Tibial artery (tissue), 4 donors: ENCODE measurements around the gene HTR4.

ENCODE experiments used
- DNase-seq, 2 donors: peaks; one replicate each; pipeline ENCODE4 v3.0.0-alpha.2; 2019
- H3K27ac ChIP-seq, 2 donors: fragments of 200-600 bp; sonication (generic) in 1 of 2; 1 replicate in 1 of 2; 2 replicates in 1 of 2; pipeline ENCODE4 v1.5.1; 2018 to 2019; ENCODE audit warnings: mild to moderate bottlenecking in 1 of 2
- H3K27me3 ChIP-seq, 2 donors: fragments of 200-600 bp; sonication (generic) in 1 of 2; one replicate each; pipeline versions ENCODE4 v1.5.1 to v1.6.0; 2016 to 2019
- H3K36me3 ChIP-seq, 3 donors: fragments of 200-600 bp; sonication (generic) in 2 of 3; one replicate each; pipeline ENCODE4 v1.5.1; 2016 to 2019; ENCODE audit warnings: mild to moderate bottlenecking in 2 of 3
- H3K4me1 ChIP-seq, 4 donors: fragments of 200-600 bp; sonication (generic) in 2 of 4; 1 replicate in 3 of 4; 2 replicates in 1 of 4; pipeline ENCODE4 v1.5.1; 2016 to 2019
- H3K4me3 ChIP-seq, 2 donors: fragments of 200-600 bp; sonication (generic) in 1 of 2; 1 replicate in 1 of 2; 2 replicates in 1 of 2; pipeline ENCODE4 v1.5.1; 2018 to 2019; ENCODE audit warnings: mild to moderate bottlenecking in 2 of 2
- H3K9me3 ChIP-seq, 3 donors: fragments of 200-600 bp; sonication (generic) in 1 of 3; one replicate each; pipeline ENCODE4 v1.5.1; 2016 to 2019
- intact Hi-C: fragments of 100-400 bp; cut with DNase I; formaldehyde crosslinking; loops from one replicate; pipeline ENCODE4 v1.15.0; 2023; ENCODE audit warnings: low total_unique reads
- TF ChIP-seq, protein P1 (sequence below), 2 experiments: fragments of 200-600 bp in 1 of 2; fragments of 450-650 bp in 1 of 2; IDR thresholded peaks; one replicate each; pipeline ENCODE4 v1.5.1; 2017 to 2019; ENCODE audit warnings: antibody characterized with exemption in 2 of 2, mild to moderate bottlenecking in 1 of 2, moderate library complexity in 1 of 2

The HTR4 gene

GRCh38 chr5:148632255-148633066 lies 21.9 kb downstream of the HTR4 start:
- H3K27ac ChIP-seq = no peak overlapping the region
- intact Hi-C loops = no loop called here
- H3K4me1 ChIP-seq = no peaks in the 10 kb centered on the region
- H3K9me3 ChIP-seq = no peaks in the 10 kb centered on the region
- DNase-seq = no peak
- no peak overlapping the region for H3K4me3 ChIP-seq
- H3K27me3 ChIP-seq = no peaks in the 10 kb centered on the region
- no peaks in the 10 kb centered on the region for H3K36me3 ChIP-seq
- TF ChIP-seq, protein P1, sequence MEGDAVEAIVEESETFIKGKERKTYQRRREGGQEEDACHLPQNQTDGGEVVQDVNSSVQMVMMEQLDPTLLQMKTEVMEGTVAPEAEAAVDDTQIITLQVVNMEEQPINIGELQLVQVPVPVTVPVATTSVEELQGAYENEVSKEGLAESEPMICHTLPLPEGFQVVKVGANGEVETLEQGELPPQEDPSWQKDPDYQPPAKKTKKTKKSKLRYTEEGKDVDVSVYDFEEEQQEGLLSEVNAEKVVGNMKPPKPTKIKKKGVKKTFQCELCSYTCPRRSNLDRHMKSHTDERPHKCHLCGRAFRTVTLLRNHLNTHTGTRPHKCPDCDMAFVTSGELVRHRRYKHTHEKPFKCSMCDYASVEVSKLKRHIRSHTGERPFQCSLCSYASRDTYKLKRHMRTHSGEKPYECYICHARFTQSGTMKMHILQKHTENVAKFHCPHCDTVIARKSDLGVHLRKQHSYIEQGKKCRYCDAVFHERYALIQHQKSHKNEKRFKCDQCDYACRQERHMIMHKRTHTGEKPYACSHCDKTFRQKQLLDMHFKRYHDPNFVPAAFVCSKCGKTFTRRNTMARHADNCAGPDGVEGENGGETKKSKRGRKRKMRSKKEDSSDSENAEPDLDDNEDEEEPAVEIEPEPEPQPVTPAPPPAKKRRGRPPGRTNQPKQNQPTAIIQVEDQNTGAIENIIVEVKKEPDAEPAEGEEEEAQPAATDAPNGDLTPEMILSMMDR (IDR thresholded peaks at IDR 0.05) = no peak

DNA sequence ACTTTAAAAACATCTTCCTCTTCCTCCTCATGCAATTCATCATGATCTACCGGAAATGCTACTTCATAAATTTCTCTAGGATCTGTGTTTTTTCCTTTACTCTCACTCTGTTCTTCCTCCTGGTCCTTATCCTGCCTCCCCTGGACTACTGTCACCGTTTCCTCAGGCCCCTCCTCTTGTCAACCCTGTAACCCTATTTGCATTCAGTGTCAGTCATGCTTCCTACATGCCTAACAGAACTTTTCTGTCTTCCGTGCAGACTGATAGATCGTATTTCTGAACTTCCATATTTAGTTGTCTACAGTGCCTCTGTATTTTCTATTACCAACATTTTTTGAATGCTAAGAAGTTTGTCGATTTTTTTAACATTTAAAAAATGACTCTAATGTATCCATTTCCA lies 27.3 kb downstream of the HTR4 start:
- H3K4me1 ChIP-seq = no peaks in the 10 kb centered on the region
- H3K9me3 ChIP-seq = no peaks in the 10 kb centered on the region
- no peak overlapping the region for H3K4me3 ChIP-seq
- no peak for DNase-seq
- no peak overlapping the region for H3K27ac ChIP-seq
- intact Hi-C loops = no loop called here
- no peaks in the 10 kb centered on the region for H3K36me3 ChIP-seq
- TF ChIP-seq, protein P1 (IDR thresholded peaks at IDR 0.05) = no peak
- no peaks in the 10 kb centered on the region for H3K27me3 ChIP-seq

DNA sequence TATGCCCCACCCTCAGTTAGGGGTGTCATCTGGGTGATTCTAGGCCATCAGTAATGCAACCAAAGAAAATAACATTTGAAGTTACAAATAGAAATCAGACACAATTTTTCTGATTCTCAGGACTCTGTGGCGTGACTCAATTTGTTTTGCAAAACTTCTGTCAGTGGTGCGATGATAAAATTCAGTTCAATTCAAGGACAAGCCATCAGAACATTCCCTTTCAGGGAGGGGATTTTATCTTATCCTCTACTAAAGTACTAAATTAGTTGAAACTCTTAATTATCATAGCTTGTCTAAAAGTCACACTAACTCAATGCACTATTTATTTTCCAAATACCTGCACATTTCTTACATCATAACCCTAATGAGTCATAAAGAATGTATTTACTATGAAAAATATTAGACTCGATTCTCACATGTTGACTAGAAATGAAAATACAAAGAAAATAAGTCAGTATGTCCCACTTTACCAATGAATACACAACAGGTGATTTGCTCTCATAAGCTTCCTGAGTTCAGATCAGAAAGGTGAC lies 28.2 kb downstream of the HTR4 start:
- intact Hi-C loops = no loop called here
- Histone ChIP-seq H3K27me3 (no peaks in the 10 kb centered on the region), H3K36me3 (no peaks in the 10 kb centered on the region), H3K9me3 (no peaks in the 10 kb centered on the region), H3K4me1 (no peaks in the 10 kb centered on the region), H3K27ac (no peak overlapping the region), H3K4me3 (no peak overlapping the region)
- TF ChIP-seq, protein P1 (IDR thresholded peaks at IDR 0.05) = no peak
- no peak for DNase-seq

DNA sequence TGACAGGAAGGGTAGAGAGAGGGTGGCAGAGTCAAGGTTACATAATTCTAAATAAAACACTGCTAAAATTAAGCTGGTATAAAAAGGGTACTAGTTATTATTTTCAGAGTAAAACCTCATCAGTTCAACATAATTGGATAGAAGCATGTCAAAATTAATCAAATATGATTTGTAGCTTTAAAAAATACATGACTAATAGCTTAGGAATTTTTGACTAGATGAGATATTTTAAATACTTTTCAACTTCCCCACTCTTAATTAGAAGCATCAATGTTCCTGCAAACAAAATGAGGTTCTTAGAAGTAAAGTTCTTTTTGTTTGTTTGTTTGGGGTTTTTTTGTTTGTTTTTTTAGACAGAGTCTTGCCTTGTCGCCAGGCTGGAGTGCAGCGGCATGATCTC lies 29.1 kb downstream of the HTR4 start:
- Histone ChIP-seq H3K36me3 (no peaks in the 10 kb centered on the region), H3K27ac (no peak overlapping the region), H3K4me3 (no peak overlapping the region), H3K27me3 (no peaks in the 10 kb centered on the region), H3K4me1 (peaks cover 0 to 4% (median 0%) of the 10 kb centered on the region in 4 donors), H3K9me3 (no peaks in the 10 kb centered on the region)
- intact Hi-C loops = no loop called here
- DNase-seq = no peak
- TF ChIP-seq, protein P1 (IDR thresholded peaks at IDR 0.05) = no peak

DNA sequence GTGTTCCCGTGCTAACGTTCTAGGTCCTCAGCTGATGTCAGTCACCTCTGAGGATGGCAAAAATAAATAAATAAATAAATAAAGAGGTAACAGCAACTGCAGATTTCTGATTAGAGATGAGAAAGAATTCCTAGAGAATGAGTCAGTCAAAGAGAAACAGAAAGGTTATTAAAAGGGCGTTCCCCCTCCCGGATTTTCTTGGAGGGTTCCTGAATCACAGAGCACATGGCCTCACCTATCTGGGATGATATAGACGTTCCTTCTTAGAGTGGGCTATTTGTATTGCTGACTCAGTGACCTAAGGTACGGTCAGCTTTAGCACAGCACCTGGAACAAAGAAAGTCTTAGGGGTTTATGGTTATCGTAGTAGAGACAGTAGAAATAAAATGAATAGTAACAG lies 30.6 kb downstream of the HTR4 start:
- no peak for DNase-seq

More for the DNA sequence above, 30.6 kb downstream of the HTR4 start:
- Histone ChIP-seq H3K27me3 (no peaks in the 10 kb centered on the region), H3K9me3 (no peaks in the 10 kb centered on the region), H3K4me1 (peaks cover 0 to 9% (median 4%) of the 10 kb centered on the region in 4 donors), H3K4me3 (no peak overlapping the region), H3K36me3 (no peaks in the 10 kb centered on the region), H3K27ac (no peak overlapping the region)
- intact Hi-C loops = no loop called here
- TF ChIP-seq, protein P1 (IDR thresholded peaks at IDR 0.05) = no peak
